ENCODE results near the gene TMCC2. TPM values are rescaled to one million over a fixed set of nuclear protein-coding genes. Genes with fewer than 3 reads are reported as not detected.

The TMCC2 gene
- polyA plus RNA-seq, 3 donors, result 0.16 to 0.27 TPM; not detected in 1

- Histone ChIP-seq H3K36me3 (replicated peaks in 1 of 2; ENCODE audit: control insufficient read depth in 1 of 2, insufficient read depth in 2 of 2, low read length in 2 of 2) (no peaks in the 10 kb centered on the region), H3K79me2 (ENCODE audit: insufficient read depth, low read length) (no peaks in the 10 kb centered on the region), H4K20me1 (ENCODE audit: insufficient read depth, low read length) (no peaks in the 10 kb centered on the region), H3K4me1 (ENCODE audit: control insufficient read depth in 1 of 2, insufficient read depth in 2 of 2, low read length in 2 of 2) (no peaks in the 10 kb centered on the region), H3K9me3 (replicated peaks in 1 of 2; ENCODE audit: control insufficient read depth in 1 of 2, insufficient read depth in 1 of 2, low read length in 2 of 2) (no peaks in the 10 kb centered on the region), H3K9ac (ENCODE audit: insufficient read depth, low read length, poor library complexity, severe bottlenecking) (no peak overlapping the region), H3K4me2 (replicated peaks; ENCODE audit: extremely low read depth, low read length, poor library complexity, severe bottlenecking) (no peak overlapping the region), H3K27me3 (ENCODE audit: control insufficient read depth in 2 of 2, insufficient read depth in 2 of 2, low read length in 2 of 2) (no peaks in the 10 kb centered on the region), H3K27ac (ENCODE audit: low read depth in 1 of 2, low read length in 2 of 2) (no peak overlapping the region), H2AFZ (ENCODE audit: insufficient read depth, low read depth, low read length, poor library complexity, severe bottlenecking) (no peak overlapping the region), H3K4me3 (replicated peaks in 1 of 3; ENCODE audit: low read depth in 2 of 3, low read length in 3 of 3) (no peak overlapping the region)
- no peaks in the 10 kb centered on the region for H3K4me1 Mint-ChIP-seq
- H3K27ac Mint-ChIP-seq, result no peak overlapping the region
- no peak overlapping the region for H3K4me3 Mint-ChIP-seq
- intact Hi-C loops (cut with micrococcal nuclease), result loop anchor here in 1 of 2 donors (10.0 kb wide), 1 partner anchor 53 kb away; no protein-coding TSS in a partner anchor
- peaks cover 0 to 9% (median 2%) of the 10 kb centered on the region in 3 donors for H3K27me3 Mint-ChIP-seq (ENCODE audit: low read depth in 3 of 3)
- no peaks in the 10 kb centered on the region for H3K9me3 Mint-ChIP-seq
- no peaks in the 10 kb centered on the region for H3K36me3 Mint-ChIP-seq
- no peak for DNase-seq
- 61% methylated on average over 4 of the region's 9 CpGs for WGBS (ENCODE audit: insufficient coverage)
- TF ChIP-seq CTCF (IDR thresholded peaks at IDR 0.05), result no peak
Observed at GRCh38 chr1:205247130-205247921, 19.6 kb downstream of the TMCC2 start.

DNA sequence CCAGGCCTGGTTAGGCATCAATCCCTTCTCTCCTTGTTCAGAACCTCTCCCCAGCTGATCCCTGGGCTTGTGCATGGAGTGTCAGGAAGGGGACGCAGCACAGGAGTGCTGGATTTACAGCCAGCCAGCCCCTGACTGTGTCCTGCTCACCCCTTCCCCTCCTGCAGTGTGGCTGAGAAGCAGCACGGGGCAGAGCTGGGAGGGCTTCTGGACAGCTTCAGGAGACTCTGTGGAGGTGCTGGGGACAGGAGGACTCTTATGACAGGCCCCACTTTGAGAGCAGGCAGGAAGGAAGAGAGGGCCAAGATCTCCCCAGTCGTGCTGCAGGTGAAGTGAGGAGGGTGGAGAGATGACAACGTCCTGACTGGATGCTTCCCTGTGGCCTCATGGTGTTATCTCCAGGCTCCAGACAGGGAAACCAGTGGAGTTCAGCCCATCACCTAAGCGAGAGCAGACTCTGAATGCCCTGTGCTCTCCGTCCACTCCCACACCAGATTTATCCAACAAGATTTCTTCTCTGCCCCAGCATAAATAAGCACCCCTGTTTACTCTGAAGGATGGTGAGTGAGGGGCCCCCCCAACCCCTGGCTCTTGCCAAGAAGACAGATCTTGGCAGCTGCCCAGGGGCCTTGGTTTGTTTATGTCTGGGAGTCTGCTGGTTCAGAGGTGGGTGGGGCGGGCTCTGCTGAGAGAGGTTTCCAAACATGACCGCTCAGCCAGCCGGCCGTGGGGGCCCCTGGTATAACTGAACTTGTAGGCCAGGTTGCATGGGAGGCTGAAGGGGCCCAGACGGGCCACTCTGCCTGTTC, 21.3 kb downstream of the TMCC2 start:
- TF ChIP-seq CTCF (IDR thresholded peaks at IDR 0.05), result no peak
- no peaks in the 10 kb centered on the region for H3K9me3 Mint-ChIP-seq
- intact Hi-C loops (cut with micrococcal nuclease), result loop anchor here in 1 of 2 donors (10.0 kb wide), 1 partner anchor 54 kb away; no protein-coding TSS in a partner anchor
- Histone ChIP-seq H3K79me2 (ENCODE audit: insufficient read depth, low read length) (no peaks in the 10 kb centered on the region), H3K4me1 (ENCODE audit: control insufficient read depth in 1 of 2, insufficient read depth in 2 of 2, low read length in 2 of 2) (no peaks in the 10 kb centered on the region), H3K27me3 (ENCODE audit: control insufficient read depth in 2 of 2, insufficient read depth in 2 of 2, low read length in 2 of 2) (no peaks in the 10 kb centered on the region), H3K36me3 (replicated peaks in 1 of 2; ENCODE audit: control insufficient read depth in 1 of 2, insufficient read depth in 2 of 2, low read length in 2 of 2) (no peaks in the 10 kb centered on the region), H3K9me3 (replicated peaks in 1 of 2; ENCODE audit: control insufficient read depth in 1 of 2, insufficient read depth in 1 of 2, low read length in 2 of 2) (no peaks in the 10 kb centered on the region), H3K9ac (ENCODE audit: insufficient read depth, low read length, poor library complexity, severe bottlenecking) (no peak overlapping the region), H2AFZ (ENCODE audit: insufficient read depth, low read depth, low read length, poor library complexity, severe bottlenecking) (no peak overlapping the region), H3K4me3 (replicated peaks in 1 of 3; ENCODE audit: low read depth in 2 of 3, low read length in 3 of 3) (no peak overlapping the region), H3K4me2 (replicated peaks; ENCODE audit: extremely low read depth, low read length, poor library complexity, severe bottlenecking) (no peak overlapping the region), H3K27ac (ENCODE audit: low read depth in 1 of 2, low read length in 2 of 2) (no peak overlapping the region), H4K20me1 (ENCODE audit: insufficient read depth, low read length) (no peaks in the 10 kb centered on the region)
- DNase-seq, result no peak
- H3K4me3 Mint-ChIP-seq, result no peak overlapping the region
- peaks cover 1% of the 10 kb centered on the region for H3K4me1 Mint-ChIP-seq
- H3K36me3 Mint-ChIP-seq, result no peaks in the 10 kb centered on the region
- peaks cover 0 to 9% (median 2%) of the 10 kb centered on the region in 3 donors for H3K27me3 Mint-ChIP-seq (ENCODE audit: low read depth in 3 of 3)
- no peak overlapping the region for H3K27ac Mint-ChIP-seq
- 3% methylated on average over 6 of the region's 11 CpGs for WGBS (ENCODE audit: insufficient coverage)
